AG10803 (cell line): ENCODE data around the gene FSIP1.

Experiments
- DNase-seq: peaks from one replicate; pipeline ENCODE4 v3.0.0; 2010; ENCODE audit warnings: low read depth
- H3K4me3 ChIP-seq: 2 replicates; pipeline ENCODE4 v1.5.1; 2011; ENCODE audit warnings: mild to moderate bottlenecking, low read length, control low read depth
- CTCF ChIP-seq: conservative IDR thresholded peaks from 2 replicates; pipeline ENCODE4 v1.5.1; 2011; ENCODE audit warnings: mild to moderate bottlenecking, low read length, control low read depth, inconsistent platforms

The FSIP1 gene

GRCh38 chr15:39597336-39597735, 185.3 kb downstream of the FSIP1 start:
- H3K4me3 ChIP-seq = no peak overlapping the region
- DNase-seq = no peak
- no peak for TF ChIP-seq CTCF

GRCh38 chr15:39596358-39597051, 186.1 kb downstream of the FSIP1 start:
- DNase-seq = peak; percentile 95
- no peak for TF ChIP-seq CTCF
- H3K4me3 ChIP-seq = no peak overlapping the region

GRCh38 chr15:39595338-39596221, 187.1 kb downstream of the FSIP1 start:
- TF ChIP-seq CTCF = no peak
- DNase-seq = peak; percentile 95
- no peak overlapping the region for H3K4me3 ChIP-seq

GRCh38 chr15:39594446-39595337, 187.9 kb downstream of the FSIP1 start:
- TF ChIP-seq CTCF = no peak
- H3K4me3 ChIP-seq = no peak overlapping the region
- DNase-seq = peak; percentile 83

GRCh38 chr15:39593656-39594445, 188.8 kb downstream of the FSIP1 start:
- no peak for DNase-seq
- peak overlapping the region; percentile 11; the same call in 1 of the 2 replicates for H3K4me3 ChIP-seq
- no peak for TF ChIP-seq CTCF

GRCh38 chr15:39593071-39593655, 189.5 kb downstream of the FSIP1 start:
- DNase-seq = peak; percentile 81
- H3K4me3 ChIP-seq = peak overlapping the region; percentile 11
- no peak for TF ChIP-seq CTCF
